Stimulated activated CD4-positive, alpha-beta T cell treated with anti-CD3 and anti-CD28 coated beads, Interleukin-12 subunit alpha, Interleukin-12 subunit beta, amount 100 ng/mL, for 4 hours (primary cell): ENCODE data around the gene ZC3H13.
"Not testable (repeated sequence)": the region's sequence is repeated elsewhere in the genome, so short reads cannot be mapped to it uniquely, and the experiment has no call there.

Experiments used
- DNase-seq: peaks from one replicate; pipeline ENCODE4 v3.0.0-alpha.2; 2020

The ZC3H13 gene

DNA sequence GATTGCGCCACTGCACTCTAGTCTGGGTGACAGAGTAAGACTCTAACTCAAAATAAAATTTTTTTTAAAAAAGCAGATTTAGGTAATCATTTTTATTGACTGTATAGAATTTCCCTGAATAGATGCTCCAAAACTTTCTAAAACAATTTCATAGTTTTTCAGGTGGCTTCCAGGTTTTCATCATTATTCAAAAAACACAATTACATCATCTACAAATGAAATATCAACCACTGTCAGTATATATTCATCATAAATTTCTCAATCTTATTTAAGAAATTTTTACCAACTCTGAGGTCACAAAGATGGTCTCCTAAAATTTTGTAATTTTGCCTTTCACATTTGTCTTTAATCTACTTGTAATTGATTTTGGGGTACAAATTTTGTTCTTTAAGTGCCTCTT is 48.1 kb downstream of the ZC3H13 start:
- no peak for DNase-seq

DNA sequence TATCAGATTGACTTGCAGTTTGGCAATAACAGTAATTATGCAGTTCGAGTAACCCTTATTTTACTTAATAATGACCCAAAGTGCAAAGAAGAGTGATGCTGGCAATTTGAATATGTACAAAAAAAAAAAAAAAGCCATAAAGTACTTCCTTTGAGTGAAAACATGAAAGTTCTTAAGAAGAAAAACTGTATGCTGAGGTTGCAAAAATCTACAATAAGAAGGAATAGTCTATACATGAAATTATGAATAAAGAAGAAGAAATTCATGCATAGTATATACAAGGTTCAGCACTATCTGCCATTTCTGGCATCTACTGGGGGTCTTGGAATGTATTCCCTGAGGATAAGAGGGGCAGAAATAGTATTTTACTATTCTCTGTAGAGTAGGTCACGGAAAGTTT is 55.9 kb downstream of the ZC3H13 start:
- no peak for DNase-seq

DNA sequence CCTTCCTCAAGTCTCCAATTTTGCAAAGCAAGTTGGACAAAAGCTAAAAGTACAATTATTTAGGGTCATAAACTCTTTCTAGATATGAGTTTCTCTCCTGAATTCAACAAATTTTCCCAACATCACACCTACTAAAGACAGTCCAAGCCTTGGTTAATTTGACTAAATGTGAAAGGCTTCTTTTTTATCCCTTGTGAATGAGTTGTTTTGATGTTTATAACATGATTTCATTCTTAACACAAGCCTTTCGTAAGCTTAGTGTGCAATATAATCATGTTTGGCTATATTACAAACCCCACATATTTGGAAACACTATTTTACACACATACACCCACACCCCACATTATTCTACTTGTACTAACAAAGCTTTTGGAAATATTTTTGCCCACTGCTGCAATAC is 57.3 kb downstream of the ZC3H13 start:
- no peak for DNase-seq

DNA sequence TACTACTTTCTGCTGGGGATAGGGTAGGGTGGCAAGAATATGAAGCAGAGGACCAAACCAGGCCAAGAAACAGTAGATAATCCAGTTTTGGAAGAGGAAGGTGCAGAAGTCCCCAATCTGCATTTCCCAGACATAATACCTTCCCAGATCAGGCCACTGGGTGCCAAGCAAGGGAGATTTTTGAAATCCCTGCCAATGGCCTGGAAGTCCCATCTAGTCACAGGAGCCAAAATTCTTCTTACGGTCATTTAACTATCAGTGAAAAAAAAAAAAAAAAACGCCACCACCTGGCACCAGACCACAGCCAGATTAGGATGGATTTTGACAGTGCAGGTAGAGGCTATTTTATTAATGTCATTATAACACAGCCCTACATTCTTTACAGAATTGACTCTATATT is 57.8 kb downstream of the ZC3H13 start:
- no peak for DNase-seq

DNA sequence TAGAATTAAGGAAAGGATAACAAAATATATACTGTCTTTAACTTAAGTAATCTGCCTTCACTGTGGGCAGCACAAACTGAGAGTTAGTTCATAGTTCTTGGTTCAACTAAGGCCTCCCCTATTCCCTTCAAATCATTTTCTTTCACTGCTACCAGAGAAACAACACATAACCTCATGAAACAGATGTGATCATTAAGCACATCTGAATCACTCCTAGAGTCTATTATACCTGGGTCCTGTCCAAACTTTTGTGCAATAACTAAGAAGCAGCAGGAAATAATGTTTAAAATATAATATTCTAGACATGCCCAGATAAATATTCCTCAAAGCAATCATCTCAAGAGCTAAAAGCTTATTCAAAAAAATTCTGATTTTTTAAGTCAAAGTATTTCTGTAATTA is 62.9 kb downstream of the ZC3H13 start:
- DNase-seq = no peak

DNA sequence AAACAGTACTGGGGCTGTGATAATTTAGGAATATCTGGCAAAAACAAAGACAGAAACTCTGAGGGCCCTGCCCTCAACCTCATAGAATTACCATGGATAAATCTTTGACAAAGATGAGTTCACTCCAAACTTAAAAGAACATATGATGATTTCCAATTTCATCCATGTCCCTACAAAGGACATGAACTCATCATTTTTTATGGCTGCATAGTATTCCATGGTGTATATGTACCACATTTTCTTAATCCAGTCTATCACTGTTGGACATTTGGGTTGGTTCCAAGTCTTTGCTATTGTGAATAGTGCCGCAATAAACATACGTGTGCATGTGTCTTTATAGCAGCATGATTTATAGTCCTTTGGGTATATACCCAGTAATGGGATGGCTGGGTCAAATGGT is 71.4 kb downstream of the ZC3H13 start:
- DNase-seq = not testable (repeated sequence)

DNA sequence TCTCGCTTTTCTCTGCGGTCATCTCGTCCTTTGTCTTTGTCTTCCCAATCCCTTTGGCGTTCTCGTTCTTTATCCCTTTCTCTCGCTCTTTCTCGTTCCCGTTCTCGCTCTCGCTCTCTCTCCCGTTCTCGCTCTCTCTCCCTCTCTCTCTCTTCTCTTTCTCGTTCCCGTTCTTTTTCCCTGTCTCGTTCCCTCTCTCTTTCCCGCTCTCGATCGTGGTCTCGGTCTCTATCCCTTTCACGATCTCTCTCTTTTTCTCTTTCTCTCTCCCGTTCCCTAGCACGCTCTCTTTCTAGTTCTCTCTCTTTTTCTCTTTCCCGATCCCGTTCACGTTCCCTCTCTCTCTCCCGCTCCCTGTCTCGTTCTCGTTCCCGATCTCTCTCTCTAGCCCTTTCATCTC is 77.2 kb downstream of the ZC3H13 start:
- no peak for DNase-seq

DNA sequence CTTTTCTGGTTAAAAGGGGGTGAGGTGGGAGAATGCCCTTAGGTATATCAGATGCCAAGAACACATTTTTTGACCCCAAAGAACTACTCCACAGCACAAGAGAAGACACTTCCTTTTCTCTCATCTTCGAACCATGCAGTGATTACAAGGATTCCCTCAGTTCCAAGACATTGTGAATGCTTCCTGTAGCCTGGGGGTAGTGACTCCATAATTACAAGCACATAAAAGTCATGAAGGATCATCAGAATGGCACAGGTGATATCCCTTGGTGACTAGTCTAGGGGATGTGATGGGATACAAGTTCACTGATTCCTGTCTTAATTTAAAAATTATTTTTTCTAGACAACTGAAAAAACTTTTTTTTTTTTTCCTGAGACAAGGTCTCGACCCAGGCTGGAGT is 78.0 kb downstream of the ZC3H13 start:
- DNase-seq = no peak

DNA sequence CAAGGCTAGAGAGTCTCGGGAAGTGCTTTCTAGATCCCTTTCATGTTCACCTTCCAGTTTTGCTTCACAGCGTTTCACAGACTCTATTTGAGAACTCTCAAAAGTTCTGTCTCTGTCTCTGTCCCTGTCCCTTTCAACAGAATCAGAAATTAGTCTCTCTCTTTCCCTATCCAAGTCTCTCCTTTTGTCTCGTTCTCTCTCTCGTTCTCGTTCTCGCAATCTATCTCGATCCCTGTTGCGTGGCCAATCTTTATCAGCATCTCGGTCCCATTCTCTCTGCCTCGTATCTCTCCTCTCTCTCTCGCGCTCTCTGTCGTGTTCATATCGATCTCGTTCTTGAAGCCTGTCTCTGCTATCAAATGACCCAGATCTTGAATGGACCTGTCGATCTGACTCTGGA is 85.0 kb downstream of the ZC3H13 start:
- DNase-seq = no peak

DNA sequence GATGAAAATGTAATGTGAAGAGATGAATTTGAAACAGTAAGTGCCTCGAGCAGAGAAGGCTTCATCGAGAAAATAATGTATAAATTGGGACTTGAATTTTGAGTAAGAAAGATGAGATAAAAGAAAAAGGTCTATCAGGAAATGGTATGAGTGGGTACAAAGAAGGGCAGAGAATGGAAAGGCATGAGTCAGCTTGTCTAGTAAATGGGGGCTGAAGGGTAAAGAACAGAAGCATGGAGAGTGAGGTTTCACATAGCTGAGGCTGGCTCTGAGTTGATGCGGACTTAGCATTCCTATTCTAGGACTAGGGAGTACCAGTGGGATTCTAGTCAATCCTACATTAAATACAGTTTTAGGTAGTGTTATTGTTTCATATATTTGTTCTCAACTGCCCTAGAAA is 85.8 kb downstream of the ZC3H13 start:
- no peak for DNase-seq

DNA sequence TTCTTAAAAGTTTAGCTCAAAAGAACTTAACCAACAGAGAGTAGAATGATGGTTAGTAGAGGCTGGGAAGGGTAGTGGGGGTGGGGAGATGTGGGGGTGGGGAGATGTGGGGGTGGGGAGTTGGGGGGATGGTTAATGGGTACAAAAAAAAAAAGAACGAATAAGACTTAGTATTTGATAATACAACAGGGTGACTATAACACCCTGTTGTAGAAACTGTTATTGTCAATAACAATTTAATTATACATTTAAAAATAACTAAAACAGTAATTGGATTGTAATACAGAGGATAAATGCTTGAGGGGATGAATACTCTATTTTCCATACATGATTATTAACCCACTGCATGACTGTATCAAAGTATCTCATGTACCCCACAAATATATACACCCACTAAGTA is 91.1 kb downstream of the ZC3H13 start:
- DNase-seq = no peak

DNA sequence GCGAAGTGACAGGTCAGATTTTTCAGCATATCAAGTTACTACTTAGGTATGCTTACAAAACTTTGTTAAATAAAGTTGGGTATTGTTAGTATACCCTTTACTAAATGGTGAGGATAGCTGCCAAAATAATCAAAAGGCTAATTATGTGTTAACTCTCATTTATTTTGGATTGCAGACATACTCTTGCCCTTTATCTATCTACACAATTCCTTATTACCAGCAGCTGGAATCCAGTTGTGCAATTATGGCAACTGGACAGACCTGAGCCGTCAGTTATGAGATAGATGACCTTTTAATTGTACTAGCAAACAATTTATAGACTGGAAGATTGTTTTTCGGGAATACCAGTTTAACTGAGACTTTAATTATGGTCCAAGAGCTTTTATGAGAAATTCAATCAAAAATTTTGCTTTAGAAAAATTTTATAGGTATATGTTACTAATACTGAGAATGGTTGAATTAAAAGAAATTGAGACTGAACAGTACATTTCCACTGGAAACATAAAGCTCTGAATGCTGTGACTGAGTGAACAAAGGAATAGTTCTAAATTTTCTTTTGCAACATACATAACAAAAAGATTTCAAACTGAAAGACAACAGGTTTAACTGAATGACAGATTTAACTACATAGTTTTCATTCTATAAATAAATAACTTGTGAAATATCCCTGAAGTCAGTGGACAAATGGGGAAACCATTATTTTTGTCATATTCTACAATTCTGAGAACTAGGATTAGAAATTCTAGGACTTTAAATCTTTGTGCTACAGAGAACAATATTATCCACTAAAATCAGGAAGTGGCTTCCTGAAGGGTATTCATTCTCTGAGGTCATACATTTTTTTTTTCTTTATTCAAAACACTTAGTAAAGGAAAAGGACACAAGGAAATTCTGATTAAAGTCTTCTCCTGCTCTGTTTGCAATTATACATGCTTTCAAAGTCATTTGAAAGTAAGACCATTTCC is 97.4 kb downstream of the ZC3H13 start:
- no peak for DNase-seq

DNA sequence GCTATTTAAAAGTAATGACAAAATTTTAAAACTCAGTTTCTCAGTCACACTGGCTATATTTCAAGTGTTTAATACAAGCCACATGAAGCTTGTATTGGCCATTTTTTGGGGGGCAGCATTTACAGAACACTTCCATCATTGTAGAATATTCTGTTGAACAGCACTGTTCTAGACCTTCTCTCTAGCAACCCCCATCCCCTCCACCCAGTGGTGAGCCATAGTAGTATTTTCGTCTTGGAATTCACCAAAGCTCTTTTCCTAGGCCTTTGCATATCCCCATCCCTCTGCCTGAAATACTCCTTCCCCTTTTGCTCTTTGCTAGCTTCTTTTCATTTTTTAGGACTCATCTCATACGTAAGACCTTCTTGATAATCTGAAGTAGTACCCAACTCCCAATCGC is 99.5 kb downstream of the ZC3H13 start:
- no peak for DNase-seq

DNA sequence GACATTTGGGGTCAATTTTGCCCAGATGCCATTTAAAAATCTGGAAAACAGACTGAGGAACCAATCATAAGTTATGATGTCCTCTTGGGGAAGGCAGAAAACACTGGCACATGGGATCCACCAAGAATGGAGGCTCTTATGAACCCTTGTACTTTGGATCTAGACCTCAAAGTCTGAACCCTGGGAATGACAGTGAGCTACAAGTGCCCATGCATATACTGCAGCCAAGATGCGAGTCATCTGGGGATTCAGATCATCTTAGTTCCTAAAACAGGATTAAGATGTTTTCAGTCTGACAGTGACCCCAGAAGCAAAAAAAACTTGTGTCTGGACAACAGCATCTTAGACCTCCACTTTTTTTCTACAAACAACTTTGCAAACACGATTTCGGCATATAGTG is 100.8 kb downstream of the ZC3H13 start:
- DNase-seq = no peak

DNA sequence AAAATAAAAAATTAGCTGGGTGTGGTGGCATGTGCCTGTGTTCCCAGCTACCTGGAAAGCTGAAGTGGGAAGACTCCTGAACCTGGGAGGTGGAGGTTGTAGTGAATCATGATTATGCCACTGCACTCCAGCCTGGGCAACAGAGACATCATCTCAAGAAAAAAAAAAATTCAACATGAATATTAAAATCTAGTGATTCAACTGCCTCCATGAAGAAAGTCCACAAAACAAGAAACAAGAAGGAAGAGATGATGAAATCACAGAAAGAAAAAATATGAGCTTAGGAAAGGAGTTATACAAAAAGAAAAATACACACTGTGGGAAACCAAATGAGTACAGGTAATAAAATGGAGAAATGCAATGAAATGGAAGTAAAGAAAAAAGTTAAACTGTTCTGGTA is 101.4 kb downstream of the ZC3H13 start:
- DNase-seq = no peak

DNA sequence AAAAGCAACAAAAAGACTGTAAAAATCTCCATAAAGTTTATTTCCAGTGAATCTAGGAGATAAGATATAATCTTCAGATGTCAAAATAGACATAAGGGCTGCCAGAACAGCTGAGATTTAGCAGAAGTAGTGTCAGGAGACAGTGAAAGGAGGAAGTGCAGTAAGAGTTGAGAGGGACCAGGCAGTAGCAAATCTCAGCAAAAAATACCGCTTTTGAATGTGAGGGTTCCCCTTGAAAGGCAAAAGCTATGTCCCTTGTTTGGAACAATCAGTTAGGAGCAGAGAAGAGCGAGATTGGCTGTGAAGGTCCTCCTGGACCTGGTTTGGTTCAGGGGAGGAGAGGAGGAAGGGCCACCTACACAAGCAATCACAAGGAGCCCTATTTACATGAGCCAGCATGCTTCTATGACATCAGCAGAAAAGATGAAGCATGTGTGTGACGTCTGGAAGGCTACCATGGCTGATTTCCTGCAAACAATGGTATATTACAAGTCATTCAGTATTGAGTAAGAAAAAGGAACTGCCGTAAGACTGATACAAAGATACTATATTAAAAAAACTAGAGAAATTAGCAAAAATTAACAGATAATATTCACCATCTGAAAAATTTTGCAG is 102.1 kb downstream of the ZC3H13 start:
- no peak for DNase-seq

DNA sequence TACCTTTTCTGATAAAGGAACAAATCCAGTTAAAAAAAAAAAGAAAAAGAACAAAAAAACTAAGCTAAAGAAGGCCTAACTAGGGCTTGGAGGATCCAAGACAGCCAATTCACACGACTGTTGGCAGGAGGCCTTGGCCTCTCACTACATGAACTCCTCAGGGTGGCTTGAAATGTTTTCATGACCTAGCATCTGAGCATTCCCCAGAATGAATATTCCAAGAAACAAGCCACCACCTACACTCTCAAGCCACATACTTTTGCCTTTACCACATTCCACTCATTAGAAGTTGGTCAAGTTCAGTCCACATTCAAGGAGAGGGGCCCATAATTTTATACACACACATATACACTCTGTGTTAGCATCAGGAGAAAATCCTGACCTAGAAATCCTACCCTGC is 103.4 kb downstream of the ZC3H13 start:
- DNase-seq = no peak

DNA sequence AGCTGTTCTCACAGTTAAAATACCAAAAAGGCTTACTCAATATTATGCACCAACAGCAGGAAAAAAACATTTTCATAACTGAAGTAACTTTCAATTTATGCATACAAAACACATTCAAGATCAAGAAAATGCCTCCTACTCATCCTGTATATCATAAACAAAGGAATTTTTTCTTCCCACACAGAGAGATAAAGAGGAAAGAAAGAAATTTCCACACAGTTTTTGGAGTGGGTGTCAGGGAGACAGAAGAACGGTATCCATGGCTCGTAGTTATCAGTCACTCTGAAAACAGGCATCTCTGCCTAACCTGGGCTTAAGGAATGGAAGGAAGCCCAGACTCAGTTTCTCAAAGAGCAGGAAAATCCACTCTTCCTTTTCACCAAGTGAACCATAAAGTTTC is 108.6 kb downstream of the ZC3H13 start:
- DNase-seq = no peak

DNA sequence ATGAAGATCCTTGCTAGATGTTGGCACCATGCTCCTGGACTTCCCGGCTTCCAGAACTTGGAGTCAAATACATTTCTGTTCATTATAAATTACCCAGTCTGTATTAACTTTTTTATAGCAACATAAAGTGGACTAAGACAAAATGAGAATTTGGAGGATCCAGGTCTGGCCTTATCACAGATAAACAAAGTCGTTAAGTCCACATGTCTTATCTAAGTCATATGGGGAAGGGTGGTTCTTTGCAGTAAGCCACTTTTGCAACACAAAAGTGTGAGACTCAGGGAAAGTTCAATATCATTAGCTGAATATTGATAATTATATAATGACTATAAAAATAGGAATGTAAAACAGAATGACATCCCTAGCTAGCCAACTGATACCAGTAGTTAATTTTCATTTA is 109.4 kb downstream of the ZC3H13 start:
- DNase-seq = no peak

DNA sequence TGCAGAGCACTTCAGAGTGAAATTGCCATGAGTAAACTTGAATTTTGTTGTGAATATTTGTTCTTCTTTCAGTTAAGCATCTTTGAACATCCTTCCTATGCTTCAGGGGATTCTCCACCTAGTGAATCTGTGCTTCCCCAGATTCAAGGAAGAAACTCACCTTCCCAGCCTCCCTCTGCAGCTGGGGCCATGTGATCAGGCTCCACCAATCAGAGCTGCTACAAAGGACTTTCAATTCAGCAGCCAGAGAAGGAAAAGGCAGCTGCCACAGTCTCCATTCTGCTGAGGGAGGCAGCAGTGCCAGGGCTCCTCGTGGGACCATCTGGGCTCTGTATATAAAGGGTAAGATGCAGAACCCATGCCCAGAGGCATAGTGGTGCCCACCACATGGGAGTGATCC is 111.3 kb downstream of the ZC3H13 start:
- DNase-seq = no peak

DNA sequence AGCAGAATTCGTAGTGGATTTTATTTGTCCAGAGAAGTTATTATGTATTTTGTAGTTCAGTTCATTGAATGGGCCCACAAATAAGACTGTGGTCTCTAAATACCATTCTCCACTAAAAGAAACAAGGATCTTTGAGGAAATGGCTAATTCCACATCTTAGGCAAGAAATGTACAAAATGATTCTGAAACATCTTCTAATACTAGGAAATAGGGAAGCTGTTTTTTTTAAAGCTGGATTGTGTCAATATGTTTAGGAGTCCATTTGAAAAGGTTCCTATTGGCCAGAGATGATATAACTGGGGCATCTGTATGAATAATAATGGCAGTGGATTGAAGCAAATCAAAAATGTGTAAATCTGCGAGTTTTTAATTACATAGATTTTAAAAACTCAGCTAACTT is 112.5 kb downstream of the ZC3H13 start:
- DNase-seq = no peak

DNA sequence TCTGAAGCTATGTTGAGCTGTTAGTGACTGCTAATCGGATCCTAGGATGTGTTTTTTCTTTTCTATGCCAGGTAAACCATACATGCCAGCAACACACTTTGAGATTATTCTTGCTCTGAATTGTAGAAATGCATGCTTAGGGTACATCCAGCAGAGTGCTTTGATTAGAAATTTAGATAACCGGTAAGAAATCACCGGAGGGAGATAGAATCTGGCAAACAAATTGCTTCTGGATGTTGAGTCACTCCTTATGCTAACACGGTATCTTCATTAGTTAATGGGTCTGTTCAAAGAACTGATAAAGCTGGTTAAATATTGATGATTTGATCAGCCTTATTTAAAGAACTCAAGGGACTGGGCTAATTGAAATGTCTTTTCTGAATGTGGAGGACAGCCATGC is 115.9 kb downstream of the ZC3H13 start:
- no peak for DNase-seq

DNA sequence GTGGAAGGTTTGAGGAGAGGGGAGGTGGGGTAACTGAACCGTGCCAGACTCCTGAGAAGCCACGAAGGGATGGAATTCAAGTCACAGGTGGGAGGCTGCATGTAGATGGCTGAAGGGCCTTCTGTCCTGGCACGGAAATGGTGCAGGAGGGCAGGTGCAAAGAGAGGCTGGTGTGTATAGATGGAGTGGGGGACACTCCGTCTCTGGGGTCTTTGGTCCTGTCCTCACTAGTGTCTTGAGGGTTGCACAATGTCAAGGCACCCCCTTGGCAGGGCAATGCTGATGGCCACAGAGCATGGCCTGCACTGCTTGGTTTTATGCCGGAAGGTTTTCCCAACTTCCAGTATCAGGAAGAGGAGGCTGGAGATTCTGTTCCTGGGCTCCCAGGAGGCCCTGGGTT is 118.3 kb downstream of the ZC3H13 start:
- no peak for DNase-seq

DNA sequence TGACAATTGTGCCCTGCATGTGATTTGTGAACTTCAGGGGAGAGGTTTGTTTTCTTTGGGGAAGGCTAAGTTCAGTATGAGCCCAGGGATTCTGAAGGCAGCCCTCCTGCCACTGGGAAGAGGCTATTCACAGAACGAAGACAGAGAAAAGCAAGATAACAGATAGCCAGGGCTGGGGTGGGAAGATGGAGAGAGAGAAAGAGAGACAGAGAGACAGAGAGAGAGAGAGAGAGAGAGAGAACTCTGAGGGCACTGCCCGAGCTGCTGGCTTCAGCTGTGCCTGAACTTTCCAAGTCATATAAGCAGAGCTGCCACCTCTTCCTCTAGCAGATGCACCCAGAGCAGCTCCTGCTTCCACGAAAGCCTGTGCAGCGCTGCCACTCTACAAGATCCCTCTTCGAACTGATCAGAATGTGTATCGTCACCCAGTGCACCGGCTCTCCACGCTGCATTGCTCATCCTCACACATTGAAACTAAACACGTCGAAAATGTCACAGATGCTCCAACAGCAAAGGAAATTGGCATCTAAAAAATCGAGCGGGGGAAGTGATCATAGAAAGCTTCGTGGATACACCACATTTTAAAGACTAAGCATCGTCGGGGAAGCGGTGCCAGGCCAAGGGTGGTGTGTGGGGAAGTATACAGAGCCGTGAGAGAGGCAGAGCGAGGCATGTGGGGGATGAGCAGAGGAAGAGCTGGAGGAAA is 119.2 kb downstream of the ZC3H13 start:
- no peak for DNase-seq
